Gastrocnemius medialis (tissue), 4 donors: ENCODE results near the gene KCNS1.

Experiments used
- POLR2A ChIP-seq, 2 donors: fragments of 450-650 bp; IDR thresholded peaks; one replicate each; pipeline ENCODE4 v1.6.1; 2017; ENCODE audit warnings: antibody characterized with exemption in 2 of 2, mild to moderate bottlenecking in 2 of 2, moderate library complexity in 2 of 2
- TF ChIP-seq, protein P1 (sequence below), 5 experiments: fragments of 450-650 bp in 3 of 5; fragments of 200-600 bp in 2 of 5; sonication (generic) in 2 of 5; IDR thresholded peaks in 4 of 5; conservative IDR thresholded peaks in 1 of 5; 1 replicate in 4 of 5; 2 replicates in 1 of 5; pipeline ENCODE4 v1.5.1; 2016 to 2019; ENCODE audit warnings: antibody characterized with exemption in 5 of 5, mild to moderate bottlenecking in 3 of 5, moderate library complexity in 3 of 5

DNA sequence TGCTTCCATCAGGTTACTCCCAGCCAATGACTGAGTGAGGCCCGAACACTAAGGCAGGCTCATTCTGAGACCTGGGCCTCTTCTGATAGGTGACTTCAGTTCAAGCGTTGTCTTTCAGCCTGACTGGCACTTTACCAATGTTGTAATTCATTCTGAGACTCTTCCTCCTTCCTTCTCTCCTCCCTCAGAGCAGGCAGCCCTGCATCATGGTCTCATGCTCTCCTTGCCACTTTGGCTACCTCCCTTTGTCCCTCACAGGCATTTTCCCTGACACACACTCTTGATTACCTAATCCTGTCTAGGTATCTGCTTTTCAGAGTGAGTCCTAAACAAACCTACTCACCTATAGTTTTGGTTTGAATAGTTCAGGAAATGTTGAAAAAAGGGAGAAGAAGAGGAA, 36.0 kb upstream of the KCNS1 start:
- no peak for TF ChIP-seq POLR2A (IDR thresholded peaks at IDR 0.05)
- TF ChIP-seq, protein P1, sequence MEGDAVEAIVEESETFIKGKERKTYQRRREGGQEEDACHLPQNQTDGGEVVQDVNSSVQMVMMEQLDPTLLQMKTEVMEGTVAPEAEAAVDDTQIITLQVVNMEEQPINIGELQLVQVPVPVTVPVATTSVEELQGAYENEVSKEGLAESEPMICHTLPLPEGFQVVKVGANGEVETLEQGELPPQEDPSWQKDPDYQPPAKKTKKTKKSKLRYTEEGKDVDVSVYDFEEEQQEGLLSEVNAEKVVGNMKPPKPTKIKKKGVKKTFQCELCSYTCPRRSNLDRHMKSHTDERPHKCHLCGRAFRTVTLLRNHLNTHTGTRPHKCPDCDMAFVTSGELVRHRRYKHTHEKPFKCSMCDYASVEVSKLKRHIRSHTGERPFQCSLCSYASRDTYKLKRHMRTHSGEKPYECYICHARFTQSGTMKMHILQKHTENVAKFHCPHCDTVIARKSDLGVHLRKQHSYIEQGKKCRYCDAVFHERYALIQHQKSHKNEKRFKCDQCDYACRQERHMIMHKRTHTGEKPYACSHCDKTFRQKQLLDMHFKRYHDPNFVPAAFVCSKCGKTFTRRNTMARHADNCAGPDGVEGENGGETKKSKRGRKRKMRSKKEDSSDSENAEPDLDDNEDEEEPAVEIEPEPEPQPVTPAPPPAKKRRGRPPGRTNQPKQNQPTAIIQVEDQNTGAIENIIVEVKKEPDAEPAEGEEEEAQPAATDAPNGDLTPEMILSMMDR (IDR thresholded peaks at IDR 0.05 in 4 of 5, conservative IDR thresholded peaks at IDR 0.05 in 1 of 5): no peak
